HepG2 (cell line): ENCODE data around the gene ZSCAN2. TPM values are rescaled to one million over a fixed set of nuclear protein-coding genes. Genes with fewer than 3 reads are reported as not detected.

Experiments
- ATAC-seq: fragments of 200-7000 bp; cut with Tn5 transposase; 3 replicates; pipeline ENCODE4 v1.9.1; 2020; ENCODE audit warnings: mild to moderate bottlenecking, moderate library complexity
- BruUV-seq: library from RNA; stranded (reverse); fragments of 400-500 nt; replicated peaks from 2 replicates; lab custom pipeline; 2021; lab: Mats Ljungman, UMichigan
- CTCF ChIA-PET: fragments of 300-600 bp; formaldehyde crosslinking; extraction: SDS; loops from one replicate; lab custom pipeline; 2021; ENCODE audit warnings: low total read pairs, inconsistent platforms, low intra/inter-chr PET ratio; lab: Yijun Ruan, JAX
- POLR2A ChIA-PET: fragments of 350-600 bp; sonication (Branson Sonifier 250); formaldehyde crosslinking; loops from one replicate; lab custom pipeline; 2020; ENCODE audit warnings: antibody characterized with exemption, inconsistent platforms; lab: Yijun Ruan, JAX
- DNase-seq: peaks from one replicate; pipeline ENCODE4 v3.0.0-alpha.2; 2015; ENCODE audit warnings: low spot score
- FAIRE-seq: peaks from 3 replicates; lab custom pipeline; 2011; peaks lifted over from hg19 to GRCh38; lab: Jason Lieb, UNC
- H2AFZ ChIP-seq: one replicate; pipeline ENCODE4 v1.6.1; 2011; ENCODE audit warnings: low read length, inconsistent platforms
- H3K27ac ChIP-seq: fragments of 300-600 bp; 3 replicates; pipeline ENCODE4 v1.8.0; 2011; ENCODE audit warnings: mixed run types, mild to moderate bottlenecking, mixed read lengths, low read length, inconsistent platforms; ENCODE audit not compliant: insufficient read depth; ENCODE audit errors: extremely low read length
- H3K27me3 ChIP-seq, 2 experiments: fragments of 200-600 bp in 1 of 2; 2 replicates in 1 of 2; 3 replicates in 1 of 2; pipeline versions ENCODE4 v1.6.0 to v1.8.0; 2011; ENCODE audit warnings: low read length in 2 of 2, mild to moderate bottlenecking in 2 of 2, moderate library complexity in 2 of 2, inconsistent platforms in 1 of 2; ENCODE audit not compliant: insufficient read depth in 2 of 2, control insufficient read depth in 1 of 2
- H3K36me3 ChIP-seq, 2 experiments: fragments of 200-600 bp in 1 of 2; replicated peaks in 1 of 2; 2 replicates in 1 of 2; 3 replicates in 1 of 2; pipeline versions ENCODE4 v1.5.1 to v1.8.0; 2011; ENCODE audit warnings: low read length in 2 of 2, inconsistent platforms in 1 of 2; ENCODE audit not compliant: insufficient read depth in 2 of 2, control insufficient read depth in 1 of 2
- H3K4me1 ChIP-seq: 2 replicates; pipeline ENCODE4 v1.5.1; 2012; ENCODE audit warnings: low read length, inconsistent platforms; ENCODE audit not compliant: insufficient read depth
- H3K4me2 ChIP-seq: 2 replicates; pipeline ENCODE4 v1.6.0; 2011; ENCODE audit warnings: low read depth, low read length, inconsistent platforms
- H3K4me3 ChIP-seq, 3 experiments: fragments of 200-600 bp in 1 of 3; sonication (generic), shearing (Covaris generic) in 1 of 3; replicated peaks in 1 of 3; 2 replicates each; pipeline ENCODE4 v1.5.1; 2011 to 2016; ENCODE audit warnings: low read length in 3 of 3, inconsistent platforms in 2 of 3, low read depth in 2 of 3, mild to moderate bottlenecking in 2 of 3, control low read depth in 1 of 3, mixed read lengths in 1 of 3; ENCODE audit not compliant: insufficient read depth in 1 of 3
- H3K79me2 ChIP-seq: one replicate; pipeline ENCODE4 v1.6.1; 2011; ENCODE audit warnings: low read length, inconsistent platforms; ENCODE audit not compliant: insufficient read depth
- H3K9ac ChIP-seq: 2 replicates; pipeline ENCODE4 v1.6.0; 2011; ENCODE audit warnings: mild to moderate bottlenecking, low read depth, low read length, inconsistent platforms; ENCODE audit not compliant: insufficient read depth
- H3K9me3 ChIP-seq: 2 replicates; pipeline ENCODE4 v1.5.1; 2012; ENCODE audit warnings: mild to moderate bottlenecking, low read length
- H4K20me1 ChIP-seq: 2 replicates; pipeline ENCODE4 v1.6.0; 2011; ENCODE audit warnings: inconsistent platforms, mild to moderate bottlenecking, low read length, moderate library complexity; ENCODE audit not compliant: insufficient read depth
- ATM ChIP-seq: fragments of 450-650 bp; IDR thresholded peaks from 2 replicates; pipeline ENCODE4 v1.7.1; 2017; ENCODE audit warnings: mild to moderate bottlenecking, borderline replicate concordance
- JARID2 ChIP-seq: sonication (generic); formaldehyde crosslinking; IDR thresholded peaks from 2 replicates; pipeline ENCODE4 v1.8.1; 2023; ENCODE audit warnings: missing genetic modification reagents, inconsistent platforms; ENCODE audit not compliant: insufficient replicate concordance
- MEIS2 ChIP-seq: sonication (generic); formaldehyde crosslinking; IDR thresholded peaks from 2 replicates; pipeline ENCODE4 v1.9.0; 2021; ENCODE audit warnings: mild to moderate bottlenecking, missing genetic modification reagents
- NCOR1 ChIP-seq: fragments of 200-600 bp; sonication (generic); IDR thresholded peaks from 2 replicates; pipeline ENCODE4 v1.7.0; 2017; ENCODE audit warnings: antibody characterized with exemption, low read length, borderline replicate concordance
- PRMT3 ChIP-seq: sonication (generic); formaldehyde crosslinking; IDR thresholded peaks from 2 replicates; pipeline ENCODE4 v1.8.1; 2022; ENCODE audit warnings: low read depth, mild to moderate bottlenecking, moderate library complexity, missing genetic modification reagents, borderline replicate concordance
- RARG ChIP-seq: sonication (generic); formaldehyde crosslinking; IDR thresholded peaks from 2 replicates; pipeline ENCODE4 v1.4.0; 2020; ENCODE audit warnings: low read depth, mild to moderate bottlenecking, missing genetic modification reagents
- ZNF34 ChIP-seq: sonication (generic); formaldehyde crosslinking; IDR thresholded peaks from 2 replicates; pipeline ENCODE4 v1.4.0; 2020; ENCODE audit warnings: mild to moderate bottlenecking, missing genetic modification reagents, borderline replicate concordance
- ZNF530 ChIP-seq: sonication (generic); formaldehyde crosslinking; IDR thresholded peaks from 2 replicates; pipeline ENCODE4 v1.5.0; 2020; ENCODE audit warnings: low read depth, mild to moderate bottlenecking, missing genetic modification reagents
- ZNF546 ChIP-seq: sonication (generic); formaldehyde crosslinking; conservative IDR thresholded peaks from 2 replicates; pipeline ENCODE4 v1.8.1; 2023; ENCODE audit warnings: mild to moderate bottlenecking, missing genetic modification reagents
- ZNF557 ChIP-seq: sonication (generic); formaldehyde crosslinking; IDR thresholded peaks from 2 replicates; pipeline ENCODE4 v1.4.0; 2020; ENCODE audit warnings: missing genetic modification reagents
- ZNF563 ChIP-seq: sonication (generic); formaldehyde crosslinking; IDR thresholded peaks from 2 replicates; pipeline ENCODE4 v1.8.0; 2022; ENCODE audit warnings: mild to moderate bottlenecking, moderate library complexity, missing genetic modification reagents
- ZNF788 ChIP-seq: sonication (generic); formaldehyde crosslinking; IDR thresholded peaks from 2 replicates; pipeline ENCODE4 v1.5.0; 2020; ENCODE audit warnings: mild to moderate bottlenecking, missing genetic modification reagents, borderline replicate concordance
- WGBS: methylation state at CpG from one replicate; pipeline ENCODE4 v1.1.6; 2017; ENCODE audit warnings: low lambda C conversion rate; 5-methylcytosine and 5-hydroxymethylcytosine counted together
- in situ Hi-C: cut with HindIII; loops from 2 replicates; pipeline ENCODE4 v1.10.0; 2017; ENCODE audit warnings: low pct_unique_long_range_greater_than_20kb; ENCODE audit not compliant: extremely low pct_ligation_motif_present
- intact Hi-C: fragments of 100-400 bp; cut with micrococcal nuclease; formaldehyde crosslinking; loops from one replicate; pipeline ENCODE4 v1.10.0; 2022; ENCODE audit not compliant: unreplicated experiment
- polyA plus RNA-seq, 8 experiments: library from polyadenylated mRNA; depleted of rRNA in 3 of 8; stranded (reverse) in 7 of 8; unstranded in 1 of 8; fragments of >200 nt; fragmentation: Illumina TruSeq in 4 of 8; extraction: Trizol in 4 of 8; gene quantifications; 2 replicates each; pipeline versions ENCODE4 v1.2.1 to v1.2.3, GENCODE V29; 2011 to 2016; ENCODE audit warnings: low read depth in 4 of 8, missing spikeins in 1 of 8, mixed read lengths in 1 of 8; ENCODE audit not compliant: insufficient read depth in 1 of 8
- total RNA-seq, 5 experiments: library from RNA; depleted of rRNA; stranded (reverse); fragments of >200 nt; fragmentation: Illumina TruSeq; extraction: Trizol; gene quantifications; 2 replicates each; pipeline ENCODE4 v1.2.3, GENCODE V29; 2016; ENCODE audit warnings: low read depth in 1 of 5
- TF ChIP-seq, protein P1 (sequence below): sonication (generic); formaldehyde crosslinking; conservative IDR thresholded peaks from 2 replicates; pipeline ENCODE4 v1.8.1; 2023; ENCODE audit warnings: missing genetic modification reagents
- TF ChIP-seq, protein P2 (sequence below): sonication (generic); formaldehyde crosslinking; IDR thresholded peaks from 2 replicates; pipeline ENCODE4 v1.8.0; 2023; ENCODE audit warnings: mild to moderate bottlenecking, missing genetic modification reagents

ZSCAN2 gene
- total and polyA plus RNA-seq, 2 of the 13 experiments (the other 11 are each of a cell fraction or from before 2014, with no cell fraction given), result 11.4 to 21.5 TPM

DNA sequence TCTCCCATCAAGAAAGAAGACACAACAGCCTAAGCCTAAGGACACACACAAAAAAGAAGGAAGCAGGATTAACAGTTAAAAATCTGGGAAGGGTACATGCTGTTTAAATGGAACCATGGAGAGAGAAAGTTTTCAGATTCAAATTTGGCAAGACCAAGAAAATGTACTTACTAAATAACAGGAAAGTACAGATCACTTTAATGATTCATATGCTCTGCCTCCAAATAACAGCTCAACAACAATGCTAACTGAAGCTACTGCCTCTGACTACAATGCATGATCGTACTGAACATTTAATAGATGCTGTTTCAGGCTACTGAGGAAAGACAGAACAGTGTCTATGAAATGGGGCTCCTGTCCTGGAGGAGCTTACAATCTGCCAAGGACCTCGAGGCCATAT, 65.6 kb downstream of the ZSCAN2 start:
- ChIA-PET CTCF (no interaction called here), POLR2A (no interaction called here)
- Histone ChIP-seq H3K27me3 (no peaks in the 10 kb centered on the region), H3K4me3 (no peak overlapping the region), H2AFZ (no peak overlapping the region), H3K27ac (no peak overlapping the region), H3K4me2 (no peak overlapping the region), H3K9me3 (no peaks in the 10 kb centered on the region), H3K4me1 (no peaks in the 10 kb centered on the region), H4K20me1 (no peaks in the 10 kb centered on the region), H3K79me2 (no peaks in the 10 kb centered on the region), H3K9ac (no peak overlapping the region), H3K36me3 (peaks cover 5 to 43% of the 10 kb centered on the region in 2 experiments; a peak in 4 of 5 replicates)
- TF ChIP-seq ZNF563 (CRISPR knock-in tag) (no peak), RARG (no peak), ATM (no peak)
- TF ChIP-seq, protein P1, sequence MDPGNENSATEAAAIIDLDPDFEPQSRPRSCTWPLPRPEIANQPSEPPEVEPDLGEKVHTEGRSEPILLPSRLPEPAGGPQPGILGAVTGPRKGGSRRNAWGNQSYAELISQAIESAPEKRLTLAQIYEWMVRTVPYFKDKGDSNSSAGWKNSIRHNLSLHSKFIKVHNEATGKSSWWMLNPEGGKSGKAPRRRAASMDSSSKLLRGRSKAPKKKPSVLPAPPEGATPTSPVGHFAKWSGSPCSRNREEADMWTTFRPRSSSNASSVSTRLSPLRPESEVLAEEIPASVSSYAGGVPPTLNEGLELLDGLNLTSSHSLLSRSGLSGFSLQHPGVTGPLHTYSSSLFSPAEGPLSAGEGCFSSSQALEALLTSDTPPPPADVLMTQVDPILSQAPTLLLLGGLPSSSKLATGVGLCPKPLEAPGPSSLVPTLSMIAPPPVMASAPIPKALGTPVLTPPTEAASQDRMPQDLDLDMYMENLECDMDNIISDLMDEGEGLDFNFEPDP (CRISPR knock-in tag), result no peak
- no TSS peak for BruUV-seq
- no peak for DNase-seq
- in situ Hi-C loops, result no loop called here
- FAIRE-seq, result no peak
- 90% methylated on average over 2 of the region's 2 CpGs for WGBS
- no peak for ATAC-seq
- intact Hi-C loops, result no loop called here

DNA sequence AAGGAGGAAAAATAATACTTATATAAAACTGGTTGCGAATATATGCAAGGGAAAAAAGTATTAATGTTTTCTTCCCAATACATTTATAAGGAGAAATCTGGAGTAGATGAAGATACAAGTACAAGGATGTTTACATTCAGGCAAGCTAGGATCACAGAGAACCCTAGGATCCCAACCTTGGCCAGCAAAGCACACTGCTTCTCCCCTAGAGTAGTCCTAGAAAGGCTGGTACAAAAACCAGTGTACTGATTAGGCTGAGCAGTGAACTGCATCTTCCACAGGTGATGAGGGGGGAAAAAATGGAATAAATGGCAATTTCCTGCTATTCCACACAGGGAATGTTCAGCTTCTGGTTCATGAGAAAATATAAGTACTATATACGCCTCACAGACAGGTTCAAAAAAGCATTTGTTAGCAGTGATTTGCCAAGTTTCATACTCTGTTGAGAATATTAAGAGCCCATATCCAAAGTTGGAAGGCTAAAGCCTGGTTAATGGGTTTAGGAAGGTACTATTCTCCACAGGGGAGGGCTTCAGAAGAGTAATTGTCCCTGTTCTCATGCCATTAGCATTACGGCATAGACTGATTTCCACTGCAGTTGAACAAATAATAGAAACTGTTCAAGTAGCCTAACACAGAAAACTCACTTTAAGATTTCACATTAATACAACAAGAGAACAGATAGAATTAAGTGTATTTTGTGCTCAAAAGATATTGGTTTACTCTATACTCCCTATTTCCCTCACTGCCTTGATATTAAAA, 67.6 kb downstream of the ZSCAN2 start:
- in situ Hi-C loops, result no loop called here
- TF ChIP-seq, protein P2, sequence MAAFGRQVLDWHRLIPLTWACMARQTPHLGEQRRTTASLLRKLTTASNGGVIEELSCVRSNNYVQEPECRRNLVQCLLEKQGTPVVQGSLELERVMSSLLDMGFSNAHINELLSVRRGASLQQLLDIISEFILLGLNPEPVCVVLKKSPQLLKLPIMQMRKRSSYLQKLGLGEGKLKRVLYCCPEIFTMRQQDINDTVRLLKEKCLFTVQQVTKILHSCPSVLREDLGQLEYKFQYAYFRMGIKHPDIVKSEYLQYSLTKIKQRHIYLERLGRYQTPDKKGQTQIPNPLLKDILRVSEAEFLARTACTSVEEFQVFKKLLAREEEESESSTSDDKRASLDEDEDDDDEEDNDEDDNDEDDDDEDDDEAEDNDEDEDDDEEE, result no peak
- TF ChIP-seq MEIS2 (no peak), ZNF546 (CRISPR knock-in tag) (no peak), ZNF34 (CRISPR knock-in tag) (no peak), PRMT3 (CRISPR knock-in tag) (no peak), ZNF788 (no peak), ZNF557 (CRISPR knock-in tag) (no peak), JARID2 (no peak), ZNF530 (CRISPR knock-in tag) (no peak), NCOR1 (no peak)
- TF ChIP-seq, protein P1 (CRISPR knock-in tag), result no peak

More for the DNA sequence above, 67.6 kb downstream of the ZSCAN2 start:
- intact Hi-C loops, result no loop called here
- WGBS, result 100% methylated on average over 3 of the region's 3 CpGs
- Histone ChIP-seq H3K36me3 (peaks cover 6 to 43% of the 10 kb centered on the region in 2 experiments; a peak in 4 of 5 replicates), H3K9me3 (no peaks in the 10 kb centered on the region), H3K79me2 (no peaks in the 10 kb centered on the region), H4K20me1 (no peaks in the 10 kb centered on the region), H3K27ac (no peak overlapping the region), H3K4me1 (peaks cover 8% of the 10 kb centered on the region; the same call in 1 of the 2 replicates), H3K4me2 (no peak overlapping the region), H3K27me3 (no peaks in the 10 kb centered on the region), H3K9ac (no peak overlapping the region), H3K4me3 (no peak overlapping the region), H2AFZ (no peak overlapping the region)
- no TSS peak for BruUV-seq
- no peak for DNase-seq
- ChIA-PET CTCF (no interaction called here), POLR2A (no interaction called here)
- ATAC-seq, result no peak
- no peak for FAIRE-seq
